GM18502 (cell line): ENCODE results near the gene FAM47E.
"Not testable (repeated sequence)": the region's sequence is repeated elsewhere in the genome, so short reads cannot be mapped to it uniquely, and the experiment has no call there.

ENCODE experiments used
- ATAC-seq: cut with Tn5 transposase; IDR thresholded peaks from one replicate; pipeline ENCODE4 v1.9.1; 2021; ENCODE audit warnings: mild to moderate bottlenecking; ENCODE audit not compliant: unreplicated experiment, poor library complexity

The FAM47E gene

DNA sequence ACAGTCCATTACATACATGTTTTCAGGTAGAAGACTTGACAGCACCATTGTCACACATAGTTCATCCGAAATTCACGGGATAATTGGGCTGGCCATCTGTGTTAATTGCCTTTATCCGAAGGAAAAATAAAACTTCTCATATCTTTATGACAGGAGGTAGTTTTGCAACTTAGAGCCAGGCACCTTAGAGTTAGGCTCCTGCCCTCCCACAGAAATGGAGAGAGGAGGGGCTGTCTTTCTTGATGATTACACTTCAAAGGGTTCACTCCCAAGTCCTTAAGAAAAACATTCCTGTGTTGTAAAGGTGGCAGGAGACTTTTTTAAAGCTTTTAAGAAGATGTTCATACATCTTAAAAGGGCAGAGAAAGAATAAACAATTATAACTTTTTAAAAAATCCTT, 27.4 kb upstream of the FAM47E start:
- no peak for ATAC-seq

DNA sequence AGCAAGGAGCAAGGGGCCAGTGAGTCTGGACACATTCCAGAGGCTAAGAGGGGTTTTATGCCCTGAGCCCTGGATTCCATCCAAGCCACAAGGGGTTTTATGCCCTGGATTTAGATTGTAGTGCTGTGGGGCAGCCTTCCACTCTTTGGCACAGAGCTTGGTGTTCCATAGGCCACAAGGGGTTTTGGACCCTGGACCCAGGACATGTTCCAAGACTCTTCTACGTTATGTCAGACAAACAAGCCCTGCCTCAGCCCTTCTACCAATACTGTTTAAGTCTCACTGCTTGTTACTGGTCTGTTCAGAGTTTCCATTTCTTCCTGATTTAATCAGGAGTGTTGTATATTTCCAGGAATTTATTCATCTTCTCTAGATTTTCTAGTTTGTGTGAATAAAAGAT, 25.1 kb upstream of the FAM47E start:
- ATAC-seq = no peak

DNA sequence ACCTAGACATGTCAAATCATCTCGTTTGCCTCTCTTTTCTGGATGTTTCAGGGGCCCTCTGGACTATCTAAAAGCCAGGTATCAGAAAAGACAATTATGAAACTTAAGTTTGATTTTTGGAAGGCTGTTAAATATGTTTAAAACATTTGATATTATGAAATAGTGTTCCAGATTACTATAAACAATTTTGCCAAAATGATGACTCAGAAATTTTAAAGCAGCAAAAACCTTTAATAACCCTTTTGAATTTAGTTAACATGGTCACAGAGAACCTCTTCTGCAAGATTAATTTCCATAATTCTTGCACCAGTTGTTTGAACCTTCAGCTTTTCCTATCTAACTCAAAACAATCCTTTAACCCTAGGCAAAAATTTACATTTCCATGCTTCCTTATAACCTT, 18.8 kb upstream of the FAM47E start:
- no peak for ATAC-seq

DNA sequence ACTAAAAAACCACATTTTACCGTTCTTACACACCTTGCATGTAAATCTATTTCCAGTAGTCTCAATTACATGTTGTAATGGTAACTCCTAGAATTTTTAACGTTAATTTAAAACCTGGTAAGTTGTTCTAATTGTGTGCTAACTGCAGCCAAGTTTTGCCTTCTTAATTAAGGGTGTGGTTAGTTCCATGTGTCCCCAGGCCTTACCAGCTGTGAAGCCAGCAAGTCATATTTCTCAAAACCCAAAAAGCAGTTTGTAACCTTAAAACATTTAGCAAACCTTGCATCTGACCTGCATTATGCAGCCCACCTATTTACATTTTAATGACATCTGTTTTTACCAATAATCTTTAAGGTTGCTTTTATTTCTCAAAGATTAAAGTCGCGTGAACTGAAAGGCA, 18.4 kb upstream of the FAM47E start:
- no peak for ATAC-seq

DNA sequence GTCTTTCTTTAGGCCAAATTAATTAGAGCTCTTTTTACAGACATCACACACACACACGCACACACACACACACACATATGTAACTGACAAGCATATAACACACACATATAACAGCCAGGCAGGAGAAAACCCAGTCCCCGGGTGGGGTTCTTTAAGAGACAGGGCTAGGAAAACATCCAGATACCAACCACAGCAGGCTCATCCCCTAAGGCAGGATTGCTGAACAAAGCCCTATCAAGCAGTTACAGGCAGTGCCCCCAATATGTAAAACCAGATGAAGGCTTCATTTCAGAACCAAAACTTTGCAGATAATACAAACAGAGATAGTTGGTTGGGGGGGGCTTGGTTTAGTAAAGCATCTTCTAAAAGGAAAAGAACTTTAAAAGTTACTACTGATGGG, 18.0 kb upstream of the FAM47E start:
- no peak for ATAC-seq

DNA sequence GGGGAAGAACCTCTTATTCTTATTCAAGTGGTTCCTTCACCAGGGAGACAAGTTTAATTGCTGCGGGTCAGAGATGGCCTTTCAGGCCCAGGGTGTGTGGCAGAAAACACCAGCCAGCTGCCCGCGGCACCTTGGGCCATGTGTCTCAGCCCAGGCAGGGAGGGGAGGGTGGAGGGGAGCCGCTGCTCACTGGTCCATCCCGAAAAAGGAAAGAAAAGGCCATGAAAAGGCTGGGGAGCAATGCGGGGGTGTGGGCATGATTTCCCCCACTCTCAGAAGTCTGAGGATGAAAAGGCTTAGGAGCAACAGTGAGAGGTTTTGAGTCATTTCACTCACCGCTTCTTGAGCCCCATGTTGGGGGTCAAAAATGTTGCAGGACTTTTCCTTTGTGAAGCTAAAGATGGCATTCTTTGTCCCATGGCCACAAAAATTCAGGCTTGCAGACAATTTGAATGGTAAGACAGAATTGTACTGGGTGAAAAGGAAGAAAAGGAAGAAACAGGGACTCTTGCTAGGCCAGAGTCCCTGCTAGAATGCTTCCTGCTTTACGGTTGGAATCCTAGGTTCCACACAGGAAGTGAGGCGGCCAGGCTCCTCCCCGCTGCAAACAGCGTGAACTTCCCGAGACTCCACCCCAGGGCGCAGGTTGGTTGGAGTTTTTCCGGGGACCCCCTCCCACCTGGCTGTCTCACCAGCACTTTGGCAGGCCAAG, 17.4 kb upstream of the FAM47E start:
- no peak for ATAC-seq

DNA sequence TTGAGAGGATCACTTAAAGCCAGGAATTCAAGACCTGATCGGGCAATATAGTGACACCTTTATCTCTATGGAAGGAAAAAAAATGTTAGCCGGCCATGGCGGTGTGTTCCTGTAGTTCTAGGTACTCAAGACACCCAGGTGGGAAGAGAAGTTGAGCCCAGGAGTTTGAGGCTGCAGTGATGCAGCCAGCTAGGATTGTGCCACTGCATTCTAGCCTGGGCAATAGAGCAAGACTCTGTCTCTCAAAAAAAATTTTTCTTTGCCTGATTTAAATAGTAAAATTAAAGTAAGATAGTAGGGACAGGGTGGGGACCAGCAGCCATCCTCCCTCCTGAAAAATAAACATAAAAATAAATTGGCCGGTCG, 16.9 kb upstream of the FAM47E start:
- no peak for ATAC-seq

DNA sequence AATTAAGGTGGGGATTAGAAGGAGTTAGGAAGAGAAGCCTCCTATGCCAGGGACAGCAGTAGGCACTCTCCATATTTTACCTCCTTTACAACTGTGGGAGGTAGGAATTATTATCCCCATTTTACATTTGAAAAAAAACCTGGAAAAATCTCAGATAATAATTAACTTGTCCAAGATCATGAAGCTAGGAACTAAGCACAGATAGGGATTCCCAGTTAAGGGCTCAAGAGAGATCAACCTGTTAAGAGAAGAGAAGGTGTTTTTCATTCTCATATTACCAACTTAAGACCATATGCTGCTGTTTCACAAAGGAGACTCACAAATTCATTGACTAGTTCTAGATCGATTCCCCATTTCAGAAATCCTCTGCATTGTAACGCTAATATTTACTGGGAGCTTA, 16.1 kb upstream of the FAM47E start:
- no peak for ATAC-seq

DNA sequence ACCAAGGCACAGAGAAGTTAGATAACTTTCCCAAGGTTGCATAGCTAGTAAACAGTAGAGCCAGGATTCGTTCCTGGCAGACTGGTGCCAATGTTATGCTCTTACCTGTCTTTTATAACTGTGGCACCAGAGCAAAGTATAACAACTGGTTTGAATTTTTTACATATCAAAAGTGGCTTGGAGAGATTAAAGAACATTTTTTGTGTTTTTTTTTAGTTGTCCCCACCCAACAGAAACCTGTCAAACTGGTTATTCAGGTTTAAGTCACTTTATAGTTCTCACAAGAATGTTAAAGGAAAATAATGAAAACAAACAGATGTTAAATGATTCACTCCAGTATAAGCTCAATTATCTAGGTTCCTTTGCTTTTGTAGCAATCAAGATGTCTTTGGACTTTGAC, 15.6 kb upstream of the FAM47E start:
- no peak for ATAC-seq

DNA sequence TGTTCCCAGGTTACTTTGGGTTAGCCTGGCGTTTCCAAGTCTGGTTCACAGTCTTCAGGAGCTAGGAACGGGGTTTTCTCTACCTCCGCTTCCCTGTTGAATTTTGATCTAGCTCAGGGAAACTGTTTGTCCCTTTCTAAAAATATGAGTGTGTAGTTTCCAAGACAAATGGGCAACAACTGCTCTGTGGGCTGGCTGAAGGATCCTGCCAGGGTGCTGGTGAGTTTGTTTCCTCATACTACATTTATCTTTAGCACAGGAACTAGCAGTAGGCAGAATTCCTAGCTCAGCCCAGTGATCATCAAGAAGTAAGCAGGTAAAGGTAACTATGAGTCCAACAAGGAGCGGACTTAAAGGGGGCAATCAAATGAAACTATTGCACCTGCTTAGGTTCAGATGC, 13.3 kb upstream of the FAM47E start:
- no peak for ATAC-seq

DNA sequence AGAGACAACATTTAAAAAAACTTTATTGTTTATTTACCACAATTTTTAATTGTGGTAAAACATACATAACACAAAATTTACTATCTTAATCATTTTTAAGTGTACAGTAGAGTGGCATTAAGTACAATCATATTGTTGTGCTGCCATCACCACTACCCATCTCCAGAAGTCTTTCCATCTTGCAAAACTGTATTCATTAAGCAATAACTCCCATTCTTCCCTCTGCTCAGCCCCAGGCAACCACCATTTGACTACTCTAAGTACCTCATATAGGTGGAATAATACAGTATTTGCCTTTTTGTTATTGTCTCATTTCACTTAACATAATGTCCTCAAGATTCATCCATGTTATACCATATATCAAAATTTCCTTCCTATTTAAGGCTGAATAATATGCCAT, 12.8 kb upstream of the FAM47E start:
- no peak for ATAC-seq

DNA sequence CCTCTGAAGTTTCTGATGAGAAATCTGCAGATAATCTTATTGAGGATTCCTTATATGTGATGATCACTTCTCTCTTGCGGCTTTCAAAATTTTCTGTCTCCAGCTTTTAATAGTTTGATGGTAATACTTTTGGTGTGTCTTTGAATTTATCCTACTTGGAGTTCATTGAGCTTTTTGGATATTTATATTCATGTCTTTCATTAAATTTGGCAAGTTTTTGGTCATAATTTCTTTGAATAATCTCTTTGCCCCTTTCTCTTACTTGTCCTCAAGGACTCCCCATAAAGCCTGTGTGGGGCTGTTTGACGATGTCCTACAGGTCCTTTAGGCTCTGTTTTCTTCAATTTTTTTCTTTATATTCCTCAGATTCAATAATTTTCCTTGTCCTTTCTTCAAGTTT, 11.3 kb upstream of the FAM47E start:
- no peak for ATAC-seq

DNA sequence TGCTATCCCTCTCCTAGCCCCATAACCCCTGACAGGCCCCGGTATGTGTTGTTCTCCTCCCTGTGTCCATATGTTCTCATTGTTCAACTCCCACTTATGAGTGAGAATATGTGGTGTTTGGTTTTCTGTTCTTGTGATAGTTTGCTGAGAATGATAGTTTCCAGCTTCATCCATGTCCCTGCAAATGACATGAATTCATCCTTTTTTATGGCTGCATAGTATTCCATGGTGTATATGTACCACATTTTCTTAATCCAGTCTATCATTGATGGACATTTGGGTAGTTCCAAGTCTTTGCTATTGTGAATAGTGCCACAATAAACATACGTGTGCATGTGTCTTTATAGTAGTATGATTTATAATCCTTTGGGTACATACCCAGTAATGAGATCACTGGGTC, 7.6 kb upstream of the FAM47E start:
- ATAC-seq = not testable (repeated sequence)

DNA sequence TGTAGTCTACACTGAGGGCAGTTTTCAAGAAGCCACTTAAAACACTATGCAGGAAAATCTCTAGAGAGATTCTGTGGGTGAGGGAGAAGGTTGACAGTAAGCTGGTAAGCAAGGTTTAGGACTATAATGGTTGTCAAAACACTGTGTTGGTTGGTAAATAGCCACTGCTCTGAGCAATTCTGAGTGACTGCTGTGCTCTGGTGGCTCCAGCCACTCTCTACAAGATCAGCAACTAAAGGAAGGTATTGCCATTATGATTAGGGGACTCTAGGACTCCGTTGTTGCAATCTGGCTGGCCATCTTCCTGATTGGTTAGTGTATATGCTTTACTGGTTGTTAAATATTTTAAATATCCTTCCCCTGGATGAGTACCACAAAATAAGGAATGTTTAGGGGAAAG, 5.5 kb upstream of the FAM47E start:
- ATAC-seq = no peak

DNA sequence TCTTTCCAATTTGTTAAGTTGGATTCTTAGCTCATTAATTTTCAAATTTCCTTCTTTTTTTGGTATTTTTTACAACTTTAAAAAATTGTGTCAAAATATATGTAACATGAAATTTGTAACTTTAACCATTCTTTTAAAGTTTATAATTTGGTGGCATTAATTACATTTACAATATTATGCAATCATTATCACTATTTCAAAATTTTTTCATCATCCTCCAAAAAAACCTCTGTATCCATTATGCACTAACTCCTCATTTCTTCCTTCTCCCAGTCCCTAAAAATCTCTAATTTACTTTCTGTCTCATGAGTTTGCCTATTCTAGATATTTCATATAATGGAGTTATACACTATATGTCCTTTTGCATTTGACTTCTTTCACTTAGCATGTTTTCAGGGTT, 4.7 kb upstream of the FAM47E start:
- ATAC-seq = no peak

DNA sequence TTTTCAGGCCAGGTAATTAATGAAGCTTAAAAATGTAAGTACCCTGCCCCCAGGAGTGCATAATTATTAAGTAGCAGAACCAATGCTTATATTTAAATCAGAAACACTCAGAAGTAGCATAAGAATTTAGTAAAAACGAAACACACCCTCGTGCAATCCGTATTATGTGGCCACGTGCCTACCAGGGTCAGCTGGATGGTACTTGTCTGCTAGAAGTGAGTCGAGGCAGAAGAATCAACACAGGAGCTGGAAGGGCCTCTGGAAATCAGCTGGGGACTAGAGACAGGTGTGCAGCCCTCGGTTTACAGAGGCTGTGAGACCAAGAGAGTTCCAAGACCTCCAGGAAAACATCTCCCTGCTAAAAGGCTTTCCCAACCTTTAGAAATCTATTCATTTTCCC, 559 bp upstream of the FAM47E start:
- ATAC-seq = no peak

DNA sequence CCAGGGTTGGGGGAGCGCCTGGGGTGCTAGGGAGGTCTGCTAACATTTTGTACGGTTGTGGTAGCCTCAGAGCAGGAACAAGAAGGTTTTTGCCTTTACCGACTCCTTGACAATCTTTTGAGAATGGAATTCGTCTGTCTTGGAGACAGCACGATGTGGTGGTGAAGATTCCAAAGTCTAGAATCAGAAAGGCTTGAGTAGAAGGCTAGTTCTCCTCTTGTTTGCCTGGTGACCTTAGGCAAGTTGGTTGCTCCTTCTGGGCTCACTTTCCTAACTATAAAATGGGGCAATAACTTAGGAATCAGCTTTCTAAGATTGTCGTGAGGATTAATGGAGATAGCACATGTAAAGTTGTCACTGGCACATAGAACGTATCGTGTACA, 741 bp downstream of the FAM47E start:
- no peak for ATAC-seq

DNA sequence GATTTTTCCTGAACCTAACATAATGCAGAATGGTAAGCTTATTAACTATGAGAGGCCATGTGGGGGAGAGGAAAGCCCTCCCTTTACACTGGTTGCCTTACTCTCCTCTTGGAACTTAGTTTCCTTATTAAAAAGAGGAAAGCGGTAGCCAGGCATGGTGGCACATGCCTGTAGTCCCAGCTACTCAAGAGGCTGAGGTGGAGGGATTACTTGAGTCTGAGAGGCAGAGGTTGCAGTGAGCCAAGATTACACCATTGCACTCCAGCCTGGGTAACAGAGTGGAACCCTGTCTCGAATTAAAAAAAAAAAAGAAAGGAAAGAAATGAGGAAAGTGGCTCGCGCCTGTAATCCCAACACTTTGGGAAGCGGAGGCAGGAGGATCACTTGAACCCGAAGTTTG, 2.0 kb downstream of the FAM47E start:
- ATAC-seq = no peak

DNA sequence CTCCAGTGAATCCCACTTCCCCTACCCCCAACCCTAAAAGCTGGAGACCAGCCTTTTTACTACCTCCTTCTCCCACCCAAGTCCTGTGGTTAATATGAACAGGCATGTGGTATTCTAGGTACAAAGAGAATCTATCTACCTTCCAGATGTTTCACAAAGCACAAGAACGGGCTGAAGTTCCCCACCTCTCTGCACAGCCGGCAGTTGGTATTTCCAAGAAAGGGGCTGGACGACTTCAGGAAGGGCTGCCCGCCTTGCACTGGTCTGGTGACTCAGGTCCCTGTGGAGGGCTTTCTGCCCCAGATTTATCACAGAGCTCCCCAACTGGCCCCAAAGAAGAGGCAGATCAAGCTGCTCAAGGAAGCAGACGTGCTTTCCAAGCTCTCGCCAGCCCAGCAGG, 4.5 kb downstream of the FAM47E start:
- ATAC-seq = no peak

DNA sequence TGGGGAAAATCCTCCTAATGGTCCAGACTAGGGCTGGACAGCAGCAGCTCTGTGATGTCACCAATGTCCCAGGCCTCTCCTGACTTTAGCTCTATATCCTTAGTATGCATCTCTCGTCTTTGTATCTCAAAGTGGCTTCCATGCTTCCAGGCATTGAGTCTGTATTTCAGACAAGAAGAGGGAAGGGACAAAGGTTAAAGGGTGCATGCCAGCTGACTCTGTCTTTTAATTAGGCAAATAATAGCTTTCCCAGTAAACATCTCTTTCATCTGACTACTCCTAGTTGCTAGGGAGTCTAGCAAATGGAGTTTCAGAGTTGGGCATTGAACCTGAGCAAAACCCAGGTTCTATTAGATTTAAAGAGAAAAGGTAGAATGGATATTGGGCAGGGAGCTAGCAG, 5.4 kb downstream of the FAM47E start:
- ATAC-seq = no peak

DNA sequence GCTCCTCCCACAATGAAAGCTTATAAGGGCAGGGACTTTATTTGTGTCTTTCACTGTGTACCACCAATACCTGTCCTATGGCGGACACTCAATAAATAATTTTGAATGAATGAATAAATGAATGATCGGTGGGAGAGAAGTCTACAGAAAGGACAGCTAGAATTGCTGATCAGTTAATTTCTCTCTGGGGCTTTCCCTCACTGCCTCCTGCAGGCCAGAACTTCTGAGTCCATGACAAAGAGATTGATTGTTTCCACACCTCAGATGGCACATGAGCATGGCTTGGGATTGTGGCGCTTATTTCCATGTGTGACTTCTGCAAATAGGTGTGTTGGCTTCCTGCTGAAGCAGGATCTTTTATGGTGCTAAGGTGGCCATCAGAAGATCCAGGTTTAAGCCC, 6.3 kb downstream of the FAM47E start:
- no peak for ATAC-seq

DNA sequence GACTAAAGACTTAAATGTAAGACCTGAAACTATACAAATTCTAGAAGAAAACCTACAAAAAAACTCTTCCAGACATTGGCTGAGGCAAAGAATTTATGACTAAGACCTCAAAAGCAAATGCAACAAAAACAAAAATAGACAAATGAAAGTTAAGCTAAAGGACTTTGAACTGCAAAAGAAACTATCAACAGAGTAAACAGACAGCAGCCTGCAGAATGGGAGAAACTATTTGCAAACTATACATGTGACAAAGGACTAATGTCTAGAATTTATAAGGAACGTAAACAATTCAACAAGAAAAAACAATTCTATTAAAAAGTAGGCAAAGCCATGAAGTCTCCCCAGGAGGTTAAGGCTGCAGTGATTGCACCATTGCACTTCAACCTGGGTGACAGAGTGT, 9.1 kb downstream of the FAM47E start:
- no peak for ATAC-seq

DNA sequence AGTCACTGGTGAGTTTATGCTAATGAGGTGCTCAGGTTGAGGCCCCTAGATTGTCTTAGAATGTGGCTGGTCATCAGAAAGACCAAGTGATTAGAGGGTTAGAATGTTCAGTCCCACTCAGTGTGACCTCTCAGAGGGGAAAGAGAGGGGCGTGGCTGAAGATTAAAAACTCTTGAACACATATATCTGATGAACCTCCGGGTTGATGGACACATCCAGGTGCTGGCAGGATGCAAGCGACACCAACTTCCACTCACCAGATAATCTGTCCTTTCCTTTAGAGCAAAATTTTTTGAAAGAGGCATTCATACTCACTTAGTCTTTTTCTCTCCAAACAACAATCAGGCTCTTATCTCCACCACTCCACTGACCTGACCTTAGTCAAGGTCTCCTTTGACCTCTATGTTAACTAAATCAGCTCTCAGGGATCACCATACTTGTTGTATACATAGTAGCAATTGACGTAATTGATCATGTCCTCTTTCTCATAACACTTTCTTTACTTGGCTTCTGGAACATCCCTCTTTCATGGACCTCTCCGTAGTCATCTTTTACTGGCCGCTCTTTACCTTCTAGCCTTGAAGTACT, 14.2 kb downstream of the FAM47E start:
- ATAC-seq = no peak
